HFFc6 (cell line): ENCODE results near the gene SLC27A2. TPM values are rescaled to one million over a fixed set of nuclear protein-coding genes. Genes with fewer than 3 reads are reported as not detected.
"Not testable (repeated sequence)": the region's sequence is repeated elsewhere in the genome, so short reads cannot be mapped to it uniquely, and the experiment has no call there.

Experiments used
- DNase-seq: peaks from one replicate; pipeline ENCODE4 v3.0.0-alpha.2; 2018
- H3K27ac Mint-ChIP-seq: 2 replicates; pipeline ENCODE4 v1.8.0; 2020; ENCODE audit warnings: mild to moderate bottlenecking, mixed read lengths
- H3K27me3 Mint-ChIP-seq: 2 replicates; pipeline ENCODE4 v1.8.0; 2021; ENCODE audit warnings: mild to moderate bottlenecking, moderate library complexity, mixed read lengths; ENCODE audit not compliant: insufficient read depth
- H3K36me3 Mint-ChIP-seq: 2 replicates; pipeline ENCODE4 v1.8.0; 2021; ENCODE audit warnings: low read depth, mixed read lengths
- H3K4me1 Mint-ChIP-seq: 2 replicates; pipeline ENCODE4 v1.8.0; 2020; ENCODE audit warnings: low read depth, mixed read lengths
- H3K4me3 Mint-ChIP-seq: 2 replicates; pipeline ENCODE4 v1.8.0; 2020; ENCODE audit warnings: mild to moderate bottlenecking, moderate library complexity, mixed read lengths
- H3K9me3 Mint-ChIP-seq: 2 replicates; pipeline ENCODE4 v1.8.0; 2020; ENCODE audit warnings: mild to moderate bottlenecking, mixed read lengths
- CTCF ChIP-seq: fragments of 200-600 bp; sonication (generic); IDR thresholded peaks from 2 replicates; pipeline ENCODE4 v1.5.0; 2021; ENCODE audit warnings: antibody characterized with exemption, mild to moderate bottlenecking
- total RNA-seq, 6 experiments: library from RNA; stranded (reverse); fragmentation: NEBNext Ultra II Directional; extraction: Animal tissue kit (Norgen Biotek cat#: 25700); gene quantifications; 2 replicates in 1 of 6; 3 replicates in 5 of 6; pipeline ENCODE4 v1.2.3, GENCODE V29; 2021

SLC27A2 gene
- total RNA-seq, 6 experiments from 2014 or later = 0.87 to 2.0 (median 1.3) TPM

DNA sequence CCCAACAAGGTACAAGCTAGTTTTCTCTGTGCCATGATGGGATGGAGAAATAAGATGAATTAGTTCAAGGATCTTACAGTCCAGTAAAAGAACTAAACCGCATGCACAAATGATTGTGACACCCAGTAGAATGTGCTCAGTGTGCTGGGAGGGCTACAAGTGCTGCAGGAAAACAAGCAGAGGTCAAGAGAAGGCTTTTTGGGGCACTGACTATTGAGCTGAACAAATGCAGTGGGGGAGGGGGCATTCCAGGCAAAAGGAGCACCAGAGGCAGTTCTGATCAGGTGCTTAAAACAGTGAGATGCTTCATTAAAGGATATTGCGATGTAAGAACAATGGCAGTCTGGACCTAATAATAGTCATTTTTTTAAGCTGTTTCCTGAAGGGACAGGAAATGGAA lies 6.0 kb downstream of the SLC27A2 start:
- peaks cover 17% of the 10 kb centered on the region for H3K4me1 Mint-ChIP-seq
- no peak overlapping the region for H3K4me3 Mint-ChIP-seq
- H3K27ac Mint-ChIP-seq = no peak overlapping the region
- H3K36me3 Mint-ChIP-seq = no peaks in the 10 kb centered on the region
- peaks cover 4% of the 10 kb centered on the region for H3K27me3 Mint-ChIP-seq
- H3K9me3 Mint-ChIP-seq = no peaks in the 10 kb centered on the region
- no peak for DNase-seq
- TF ChIP-seq CTCF = no peak

GRCh38 chr15:50188793-50189192 lies 6.8 kb downstream of the SLC27A2 start:
- not testable (repeated sequence) for DNase-seq, H3K36me3 Mint-ChIP-seq, H3K9me3 Mint-ChIP-seq, H3K27ac Mint-ChIP-seq, H3K4me3 Mint-ChIP-seq, H3K27me3 Mint-ChIP-seq
- peaks cover 11% of the 10 kb centered on the region; the same call in 1 of the 2 replicates for H3K4me1 Mint-ChIP-seq

DNA sequence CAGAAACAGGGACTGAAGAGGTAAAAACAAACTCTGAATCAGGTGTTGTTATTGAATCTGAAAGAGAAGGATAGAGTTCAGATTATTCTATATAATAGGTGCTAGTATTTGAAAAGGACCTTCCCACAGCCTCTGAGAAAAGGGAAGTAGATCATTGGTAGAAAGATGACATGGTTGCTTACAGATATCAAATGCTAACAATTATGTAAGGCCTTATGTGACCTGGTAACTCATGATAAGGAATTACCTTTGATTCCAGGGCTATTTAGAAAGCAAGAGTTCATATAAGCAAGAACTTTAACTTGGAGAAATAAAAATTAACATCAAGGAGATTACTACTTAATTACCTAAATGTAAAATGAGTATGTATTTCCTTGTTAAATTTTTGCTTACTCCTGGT lies 7.6 kb downstream of the SLC27A2 start:
- Mint-ChIP-seq H3K27me3 (no peaks in the 10 kb centered on the region; the same call in 1 of the 2 replicates), H3K9me3 (no peaks in the 10 kb centered on the region), H3K4me1 (peaks cover 11% of the 10 kb centered on the region; the same call in 1 of the 2 replicates), H3K36me3 (no peaks in the 10 kb centered on the region), H3K27ac (no peak overlapping the region), H3K4me3 (no peak overlapping the region)
- TF ChIP-seq CTCF = no peak
- DNase-seq = no peak

DNA sequence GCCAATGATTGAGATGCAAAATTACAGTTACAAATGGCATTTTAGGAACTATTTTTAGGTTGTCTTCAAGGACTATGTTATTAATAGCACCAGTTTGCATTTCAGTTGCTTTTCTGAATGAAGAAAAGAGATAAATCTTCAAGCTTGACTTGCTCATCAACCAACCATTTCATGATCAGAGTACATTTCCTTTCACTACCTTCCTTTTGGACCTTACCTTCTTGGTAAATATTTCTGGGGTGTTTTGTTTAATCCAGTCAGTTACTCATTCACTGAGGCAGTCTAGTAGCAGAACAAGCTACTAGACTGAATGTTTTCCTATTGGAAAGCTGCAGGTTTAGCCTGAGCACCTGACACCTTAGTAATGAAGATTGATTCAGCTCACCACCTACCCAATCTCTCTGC lies 8.2 kb downstream of the SLC27A2 start:
- no peak for TF ChIP-seq CTCF
- Mint-ChIP-seq H3K36me3 (no peaks in the 10 kb centered on the region), H3K9me3 (no peaks in the 10 kb centered on the region), H3K27ac (no peak overlapping the region), H3K27me3 (no peaks in the 10 kb centered on the region; the same call in 1 of the 2 replicates), H3K4me3 (no peak overlapping the region), H3K4me1 (peaks cover 11% of the 10 kb centered on the region; the same call in 1 of the 2 replicates)
- DNase-seq = no peak

- TF ChIP-seq CTCF = no peak
- H3K9me3 Mint-ChIP-seq = no peaks in the 10 kb centered on the region
- no peaks in the 10 kb centered on the region; the same call in 1 of the 2 replicates for H3K27me3 Mint-ChIP-seq
- peaks cover 11% of the 10 kb centered on the region; the same call in 1 of the 2 replicates for H3K4me1 Mint-ChIP-seq
- no peak for DNase-seq
- no peaks in the 10 kb centered on the region for H3K36me3 Mint-ChIP-seq
- H3K4me3 Mint-ChIP-seq = no peak overlapping the region
- H3K27ac Mint-ChIP-seq = no peak overlapping the region
Observed at GRCh38 chr15:50190723-50191122, 8.7 kb downstream of the SLC27A2 start.

GRCh38 chr15:50192164-50192563 lies 10.2 kb downstream of the SLC27A2 start:
- peaks cover 11% of the 10 kb centered on the region; the same call in 1 of the 2 replicates for H3K4me1 Mint-ChIP-seq
- no peak overlapping the region for H3K4me3 Mint-ChIP-seq
- TF ChIP-seq CTCF = no peak
- DNase-seq = no peak
- no peaks in the 10 kb centered on the region for H3K9me3 Mint-ChIP-seq
- H3K36me3 Mint-ChIP-seq = no peaks in the 10 kb centered on the region
- no peaks in the 10 kb centered on the region; the same call in 1 of the 2 replicates for H3K27me3 Mint-ChIP-seq
- no peak overlapping the region for H3K27ac Mint-ChIP-seq
